Right ventricle myocardium inferior (tissue), 1 donor: ENCODE measurements around the gene PPP1R14C. TPM values are rescaled to one million over a fixed set of nuclear protein-coding genes. Genes with fewer than 3 reads are reported as not detected.

ENCODE experiments used
- ATAC-seq: fragments of 200-7000 bp; cut with Tn5 transposase; one replicate; pipeline ENCODE4 v1.9.1; 2020; ENCODE audit warnings: mild to moderate bottlenecking, moderate library complexity
- DNase-seq: peaks from one replicate; pipeline ENCODE4 v3.0.0; 2021; ENCODE audit errors: missing footprints
- intact Hi-C: fragments of 100-400 bp; cut with DNase I; formaldehyde crosslinking; loops from one replicate; pipeline ENCODE4 v1.11.0; 2022
- long read RNA-seq: library from polyadenylated mRNA; unstranded; transcript quantifications from one replicate; pipeline ENCODE4 v2.0.0, GENCODE V29; 2021
- total RNA-seq: library from RNA; stranded (reverse); fragmentation: NEBNext Ultra II Directional; extraction: Animal tissue kit (Norgen Biotek cat#: 25700); gene quantifications from one replicate; pipeline ENCODE4 v1.2.1, GENCODE V29; 2021
- donor health status: DM: no; HTN: yes; CAD: no; lungs with severe emphysema.

Gene PPP1R14C
- total RNA-seq: 129 TPM
- long read RNA-seq, transcript PPP1R14C-201 (4 exons, 2,152 nt): major isoform, 121 of 125 reads
- long read RNA-seq, partial matches to known transcripts: 1 of 125 reads
- long read RNA-seq, other reads (novel, unspliced or antisense): 3 of 125 reads

DNA sequence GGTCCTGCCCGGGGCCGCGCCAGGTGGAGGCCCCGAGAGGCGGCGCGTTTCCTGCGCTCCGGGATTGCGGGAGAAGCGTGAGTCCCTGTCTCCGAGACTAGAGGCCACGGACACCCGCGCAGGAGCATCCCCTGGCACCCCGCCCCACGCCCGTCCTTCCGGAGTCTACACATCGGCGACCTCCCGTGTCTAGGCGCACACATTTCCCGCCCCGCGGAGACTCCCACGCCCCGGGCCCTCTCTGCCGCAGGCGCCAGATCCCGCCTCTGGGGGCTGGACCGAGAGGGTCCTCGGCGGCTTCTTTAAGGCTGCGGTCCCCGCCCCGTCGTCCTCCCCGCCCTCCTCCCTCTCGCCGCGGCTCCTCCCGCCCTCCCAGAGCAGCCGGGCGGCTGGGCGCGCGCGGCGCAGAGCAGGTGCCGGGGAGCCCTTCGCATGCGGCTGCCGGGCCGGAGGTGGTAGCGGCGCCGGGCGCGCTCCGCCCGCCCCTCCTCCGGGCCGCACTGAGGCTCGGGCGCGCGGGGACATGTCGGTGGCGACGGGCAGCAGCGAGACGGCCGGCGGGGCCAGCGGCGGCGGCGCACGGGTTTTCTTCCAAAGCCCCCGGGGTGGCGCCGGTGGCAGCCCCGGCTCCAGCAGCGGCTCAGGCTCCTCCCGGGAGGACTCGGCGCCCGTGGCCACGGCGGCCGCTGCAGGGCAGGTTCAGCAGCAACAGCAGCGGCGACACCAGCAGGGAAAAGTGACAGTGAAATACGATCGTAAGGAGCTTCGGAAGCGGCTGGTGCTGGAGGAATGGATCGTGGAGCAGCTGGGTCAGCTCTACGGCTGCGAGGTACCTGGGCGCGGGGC lies at the start of gene PPP1R14C:
TSS of gene PPP1R14C (plus strand) at position 375 of the 846 bp plus-strand sequence. CDS start at position 524, 149 bp downstream.
- intact Hi-C loops: loop anchor here (2.0 to 5.0 kb wide), 2 partner anchors 94 to 178 kb away; no protein-coding TSS in a partner anchor
- ATAC-seq: peak; percentile 82

GRCh38 chr6:150093397-150093796 lies 49.4 kb upstream of the PPP1R14C start:
- ATAC-seq: no peak
- DNase-seq: no peak
- intact Hi-C loops: no loop called here

More for the DNA sequence above, at the start of gene PPP1R14C:
- peak; percentile 70 for DNase-seq

DNA sequence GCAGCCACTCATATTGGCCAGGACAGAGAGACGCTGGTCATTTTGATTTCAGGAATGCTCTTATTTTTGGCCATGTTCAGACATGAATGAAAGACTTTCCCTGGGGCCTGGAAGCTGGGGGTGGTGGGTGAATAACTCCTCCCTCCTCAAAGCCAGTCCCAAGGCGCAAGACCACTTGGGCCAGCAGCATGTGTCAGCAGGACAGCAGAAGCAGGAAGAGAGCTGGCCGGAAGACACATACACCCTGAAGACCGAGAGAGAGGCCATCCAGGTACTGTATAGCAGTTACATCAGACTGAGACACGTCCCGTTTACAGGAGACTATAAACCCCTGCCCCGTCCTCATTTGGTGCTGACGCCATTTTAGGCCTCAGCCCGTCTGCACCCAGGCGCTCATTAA lies 44.7 kb upstream of the PPP1R14C start:
- DNase-seq: no peak

DNA sequence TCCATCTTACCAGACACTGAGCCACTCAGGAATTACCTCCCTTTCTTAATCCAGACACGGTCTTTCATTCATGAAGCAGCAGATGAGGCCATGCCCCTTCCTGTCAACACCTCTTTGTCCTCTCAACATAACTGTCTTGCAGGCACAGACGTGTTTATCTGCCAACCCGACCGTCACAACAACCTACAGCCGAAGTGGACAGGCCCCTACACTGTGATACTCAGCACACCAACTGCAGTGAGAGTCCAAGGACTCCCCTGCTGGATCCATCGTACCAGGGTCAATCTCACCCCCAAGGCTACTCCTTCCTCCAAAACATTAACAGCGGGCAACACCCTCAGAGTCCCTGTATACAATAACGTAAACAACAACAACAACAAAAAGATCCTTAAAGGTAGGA lies 43.3 kb upstream of the PPP1R14C start:
- intact Hi-C loops: no loop called here
- no peak for ATAC-seq
- no peak for DNase-seq

More for the DNA sequence above, 44.7 kb upstream of the PPP1R14C start:
- intact Hi-C loops: no loop called here
- no peak for ATAC-seq

DNA sequence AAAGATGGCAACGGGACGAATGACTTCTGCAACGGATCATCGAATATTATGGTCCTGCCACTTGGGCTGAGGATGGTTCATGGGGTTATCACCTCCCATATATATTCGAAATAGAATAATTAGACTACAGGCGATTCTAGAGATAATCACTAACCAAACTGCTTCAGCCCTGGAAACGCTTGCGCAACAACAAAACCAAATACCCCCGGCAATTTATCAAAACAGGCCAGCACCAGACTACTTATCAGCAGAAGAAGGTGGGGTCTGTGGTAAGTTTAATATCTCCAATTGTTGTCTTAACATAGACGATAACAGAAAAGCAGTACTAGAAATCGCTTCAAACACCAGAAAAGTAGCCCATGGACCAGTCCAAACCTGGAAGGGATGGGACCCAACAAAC lies 42.9 kb upstream of the PPP1R14C start:
- DNase-seq: no peak
- no peak for ATAC-seq
- intact Hi-C loops: no loop called here

GRCh38 chr6:150100745-150101144 lies 42.1 kb upstream of the PPP1R14C start:
- no peak for ATAC-seq
- intact Hi-C loops: no loop called here
- no peak for DNase-seq

DNA sequence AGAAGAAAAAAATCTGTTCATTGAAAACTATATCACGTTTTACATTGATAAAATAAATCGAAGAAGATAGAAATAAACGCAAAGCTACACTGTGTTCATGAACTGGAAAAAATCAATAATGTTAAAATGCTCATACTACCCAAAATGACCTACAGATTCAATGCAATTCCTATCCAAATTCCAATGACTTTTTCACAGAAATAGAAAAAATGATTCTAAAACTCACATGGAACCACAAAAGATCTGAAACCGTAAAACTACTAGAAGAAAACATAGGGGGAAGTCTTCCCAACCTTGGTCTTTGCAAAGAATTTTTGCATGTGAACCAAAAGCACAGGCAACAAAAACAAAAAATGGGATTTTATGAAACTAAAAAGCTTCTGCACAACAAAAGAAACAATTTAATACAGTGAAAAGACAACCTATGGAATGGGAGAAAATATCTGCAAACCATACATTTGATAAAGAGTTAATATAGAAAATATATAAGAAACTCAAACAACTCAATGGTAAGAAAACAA lies 40.0 kb upstream of the PPP1R14C start:
- ATAC-seq (no peak), DNase-seq (no peak)
- intact Hi-C loops: no loop called here

- intact Hi-C loops: no loop called here
- no peak for ATAC-seq
Measured at GRCh38 chr6:150112233-150112632, 30.6 kb upstream of the PPP1R14C start.

GRCh38 chr6:150115769-150116168 lies 27.1 kb upstream of the PPP1R14C start:
- ATAC-seq: no peak
- intact Hi-C loops: no loop called here

More at GRCh38 chr6:150112233-150112632, 30.6 kb upstream of the PPP1R14C start:
- DNase-seq: no peak

GRCh38 chr6:150116200-150116800 lies 26.5 kb upstream of the PPP1R14C start:
- ATAC-seq (no peak), DNase-seq (no peak)
- intact Hi-C loops: no loop called here

More at GRCh38 chr6:150115769-150116168, 27.1 kb upstream of the PPP1R14C start:
- no peak for DNase-seq

GRCh38 chr6:150118203-150118602 lies 24.6 kb upstream of the PPP1R14C start:
- intact Hi-C loops: no loop called here
- DNase-seq (no peak), ATAC-seq (no peak)

DNA sequence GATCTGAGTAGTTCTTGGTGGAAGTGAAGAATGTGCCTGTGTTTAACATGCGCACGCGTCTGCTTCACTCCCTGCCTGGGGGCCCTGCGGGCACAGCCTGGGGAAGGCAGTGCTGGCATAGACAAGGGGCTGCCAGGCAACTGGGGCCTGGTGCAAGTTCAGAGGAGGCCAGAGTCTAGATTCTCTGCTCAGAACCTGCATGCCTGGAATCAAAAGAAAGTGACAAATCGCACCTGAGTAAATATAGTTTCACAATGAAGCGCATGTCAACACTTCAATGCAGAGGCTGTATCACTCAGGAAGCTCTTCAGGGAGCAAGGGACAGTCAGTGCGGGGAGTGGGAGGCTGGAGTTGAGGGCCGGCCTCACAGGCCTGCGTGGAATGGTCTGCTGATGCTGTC lies 24.2 kb upstream of the PPP1R14C start:
- ATAC-seq (no peak), DNase-seq (no peak)
- intact Hi-C loops: no loop called here

GRCh38 chr6:150119173-150119572 lies 23.7 kb upstream of the PPP1R14C start:
- DNase-seq (no peak), ATAC-seq (peak; percentile 34)
- intact Hi-C loops: no loop called here

DNA sequence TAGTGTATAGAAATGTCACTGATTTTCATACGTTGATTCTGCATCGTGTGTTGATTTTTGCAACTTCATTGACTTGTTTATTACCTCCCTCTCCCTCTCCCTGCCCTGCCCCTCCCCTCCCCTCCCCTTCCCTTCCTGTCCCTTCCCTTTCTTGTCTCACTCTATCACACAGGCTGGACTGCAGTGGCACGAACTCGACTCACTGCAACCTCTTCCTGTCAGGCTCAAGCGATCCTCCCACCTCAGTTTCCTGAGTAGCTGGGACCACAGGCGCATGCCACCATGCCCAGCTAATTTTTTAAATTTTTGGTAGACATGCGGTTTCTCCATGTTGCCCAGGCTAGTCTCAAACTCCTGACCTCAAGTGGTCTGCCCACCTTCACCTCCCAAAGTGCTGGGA lies 19.2 kb upstream of the PPP1R14C start:
- intact Hi-C loops: no loop called here
- ATAC-seq (no peak), DNase-seq (no peak)

GRCh38 chr6:150124235-150124634 lies 18.6 kb upstream of the PPP1R14C start:
- intact Hi-C loops: no loop called here
- DNase-seq: no peak
- ATAC-seq: no peak

DNA sequence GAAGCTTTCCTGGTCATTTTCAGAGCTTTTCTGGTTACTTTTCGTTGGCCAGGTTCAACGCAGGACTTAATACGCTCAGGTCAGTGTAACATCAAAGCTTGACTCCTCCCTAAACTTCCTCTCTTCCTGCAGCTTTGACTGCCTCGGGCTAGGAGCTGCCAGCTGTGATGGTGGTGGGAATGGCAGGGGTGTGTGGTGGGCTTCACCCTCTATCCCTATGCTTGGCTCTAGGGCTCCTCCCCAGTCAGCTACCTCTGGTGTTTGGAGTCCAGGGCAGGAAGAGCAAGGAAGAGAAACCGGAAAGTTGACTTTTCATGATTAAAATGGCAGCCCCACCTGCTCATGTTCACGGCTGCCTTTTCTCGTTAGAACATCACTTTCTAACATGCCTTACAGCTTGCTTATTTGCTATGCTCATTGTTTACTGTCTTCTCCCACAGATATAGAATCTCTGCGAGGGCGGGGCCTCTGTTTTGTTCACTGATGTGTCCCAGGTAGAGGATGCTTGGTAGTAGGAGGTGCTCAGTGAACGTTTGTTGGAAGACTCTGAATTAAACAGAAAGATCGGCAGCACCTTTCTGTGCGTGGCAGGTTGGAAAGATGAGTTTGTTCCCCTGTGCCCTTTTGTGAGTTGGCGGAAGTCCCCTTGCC lies 16.1 kb upstream of the PPP1R14C start:
- DNase-seq (no peak), ATAC-seq (no peak)
- intact Hi-C loops: no loop called here

GRCh38 chr6:150128425-150128824 lies 14.4 kb upstream of the PPP1R14C start:
- ATAC-seq: no peak
- no peak for DNase-seq
- intact Hi-C loops: no loop called here

DNA sequence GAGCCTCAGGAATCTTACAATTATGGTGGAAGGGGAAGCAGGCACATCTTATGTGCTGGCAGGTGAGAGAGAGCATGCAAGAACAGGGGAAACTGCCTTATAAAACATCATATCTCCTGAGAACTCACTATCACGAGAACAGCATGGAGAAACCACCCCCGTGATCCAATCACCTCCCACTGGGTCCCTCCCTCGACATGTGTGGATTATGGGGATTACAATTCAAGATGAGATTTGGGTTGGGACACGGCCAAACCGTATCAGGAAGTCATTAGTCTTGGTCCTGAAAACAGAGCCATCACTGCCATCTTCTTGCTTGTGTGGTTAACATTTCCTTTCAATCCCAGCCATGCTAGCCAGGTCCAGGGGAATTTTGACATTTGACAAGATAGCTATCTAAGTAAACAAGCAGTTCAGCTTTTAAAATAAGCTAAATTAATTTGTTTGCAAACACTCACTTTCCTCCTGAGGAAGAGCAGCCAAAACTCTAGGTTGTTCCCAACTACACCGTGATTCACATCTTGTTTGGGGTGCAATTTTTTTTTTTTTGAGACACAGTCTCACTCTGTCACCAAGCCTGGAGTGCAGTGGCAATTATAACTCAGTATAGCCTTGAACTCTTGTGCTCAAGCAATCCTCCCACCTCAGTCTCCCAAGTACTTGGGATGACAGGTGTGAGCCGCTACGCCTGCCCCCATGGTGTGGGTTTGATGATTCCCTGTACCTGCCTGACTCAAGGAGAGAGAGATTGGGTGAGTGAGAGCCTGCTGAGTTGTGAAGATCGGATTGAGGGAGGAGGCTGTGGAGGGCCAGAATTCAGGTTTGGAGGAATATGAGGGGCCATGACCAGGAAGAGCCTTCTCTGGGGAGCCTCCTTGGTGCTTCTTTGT lies 13.0 kb upstream of the PPP1R14C start:
- DNase-seq (no peak), ATAC-seq (no peak)
- intact Hi-C loops: no loop called here
